ENCODE measurements around the gene IL31.
"Not testable (repeated sequence)": the region's sequence is repeated elsewhere in the genome, so short reads cannot be mapped to it uniquely, and the experiment has no call there.

The IL31 gene

DNA sequence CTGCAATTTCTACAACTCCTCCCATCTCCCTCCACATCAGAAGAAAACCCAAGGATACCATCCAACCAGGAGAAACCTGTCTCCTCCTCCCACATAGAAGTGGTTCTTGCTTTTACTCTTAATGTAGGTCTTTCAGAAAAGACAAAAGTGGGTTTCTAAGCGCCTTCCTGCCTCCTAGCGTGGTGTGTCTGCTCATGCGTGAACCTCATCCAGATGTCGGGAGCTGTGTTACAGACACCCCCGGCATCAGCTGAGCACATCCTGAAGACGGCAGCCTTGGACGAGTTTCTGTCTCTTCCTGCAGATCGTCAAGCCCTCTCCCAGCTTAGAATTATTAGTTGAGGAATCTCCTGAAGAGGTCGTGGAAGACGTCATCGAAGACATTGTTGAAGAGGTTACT lies 18.4 kb upstream of the IL31 start:
- in situ Hi-C loops (cut with MboI; ENCODE audit: low sequenced_read_pairs): no loop called here

DNA sequence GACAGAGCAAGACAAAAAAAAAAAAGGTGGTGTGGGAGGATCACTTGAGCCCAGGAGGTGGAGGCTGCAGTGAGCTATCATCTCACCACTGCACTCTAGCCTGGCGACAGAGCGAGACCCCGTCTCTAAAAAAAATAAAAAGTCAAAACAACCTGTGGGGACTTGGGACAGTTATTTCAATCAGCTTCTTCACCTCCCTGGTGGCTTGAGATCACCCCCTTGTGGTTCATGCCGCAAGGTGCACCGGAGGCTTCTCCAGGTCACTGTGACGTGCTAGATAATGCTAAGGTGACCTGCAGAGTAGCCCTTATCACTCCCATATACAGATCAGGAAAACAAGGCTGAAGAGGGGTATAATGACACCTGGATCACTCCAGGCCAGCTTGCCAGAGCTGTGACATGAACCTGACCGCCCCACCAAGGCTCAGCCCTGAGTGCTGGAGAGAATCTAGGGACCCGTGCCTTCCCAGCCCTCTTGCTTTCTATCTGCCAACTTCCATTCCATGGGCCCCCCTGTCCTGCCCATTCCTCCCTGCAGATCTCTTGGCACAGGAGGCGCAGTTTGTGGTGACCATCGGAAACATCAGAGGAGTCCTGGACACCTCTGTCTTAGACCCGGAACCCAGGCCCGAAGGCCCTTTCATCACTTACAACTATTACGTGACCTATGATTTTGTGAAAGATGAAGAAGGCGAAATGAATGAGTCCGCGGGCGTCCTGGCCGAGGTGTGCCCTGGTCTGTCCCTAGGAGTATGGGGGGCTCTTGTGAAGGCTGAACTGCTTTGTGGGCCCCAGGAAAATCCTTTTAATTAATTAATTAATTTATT lies 17.0 kb upstream of the IL31 start:
- in situ Hi-C loops (cut with MboI; ENCODE audit: low sequenced_read_pairs): no loop called here

DNA sequence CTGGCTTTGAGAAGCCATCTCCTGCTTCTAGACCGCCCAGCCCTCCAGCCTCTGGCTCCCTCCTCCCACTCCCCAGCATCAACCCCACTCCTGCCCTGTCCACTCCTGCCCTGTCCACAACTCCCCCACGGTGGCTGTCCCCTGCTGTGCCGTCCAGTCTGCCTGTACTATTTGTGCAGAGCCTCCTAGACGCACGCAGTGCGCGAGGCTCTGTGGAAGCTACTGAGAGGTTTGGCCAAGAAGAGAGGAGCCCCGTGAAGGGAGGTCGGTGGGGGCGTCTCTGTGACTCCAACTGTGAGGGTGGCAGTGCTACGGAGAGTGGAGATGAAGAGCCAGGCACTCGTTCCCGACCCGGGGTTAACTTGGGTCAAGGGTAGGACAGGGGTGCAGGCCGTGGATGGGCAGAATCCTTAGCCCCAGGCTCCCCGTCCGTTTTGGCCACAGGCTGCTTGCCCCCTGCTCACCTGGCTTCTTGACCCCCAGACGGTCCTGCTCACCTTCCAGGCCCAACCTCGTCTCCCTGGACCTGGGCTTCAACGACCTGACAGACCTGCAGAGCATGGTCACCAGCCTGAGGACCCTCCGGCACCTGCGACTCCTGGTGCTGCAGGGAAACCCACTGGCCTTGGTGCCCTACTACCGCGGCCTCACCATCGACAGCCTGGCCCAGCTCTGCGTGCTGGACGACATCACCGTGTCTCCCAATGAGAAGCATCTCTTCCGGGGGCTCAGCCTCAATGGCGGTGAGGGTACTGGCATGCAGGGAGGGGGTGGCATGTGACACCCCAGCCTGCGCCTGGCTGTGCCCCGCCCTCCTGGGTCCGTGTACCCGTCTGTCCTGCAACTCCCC lies 15.8 kb upstream of the IL31 start:
- in situ Hi-C loops (cut with MboI; ENCODE audit: low sequenced_read_pairs): no loop called here

DNA sequence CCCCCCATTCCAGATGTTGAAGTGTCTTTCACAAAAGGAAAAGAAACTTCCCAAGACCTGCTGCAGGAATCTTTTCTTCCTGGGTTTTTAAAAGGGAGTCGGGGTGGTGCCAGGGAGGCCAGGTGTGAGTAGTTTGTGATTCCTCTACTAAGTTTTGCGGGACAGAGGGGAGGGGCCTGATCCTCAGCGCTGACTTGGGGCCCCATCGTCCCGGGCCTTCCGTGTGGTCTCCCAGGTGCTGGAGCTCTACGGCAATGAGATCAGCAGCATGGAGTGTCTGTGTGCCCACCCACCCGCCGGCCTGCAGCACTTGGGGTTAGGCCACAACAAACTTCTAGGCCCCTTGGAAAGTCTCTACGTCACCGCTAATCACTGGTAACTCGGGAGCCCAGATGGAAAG lies 13.4 kb upstream of the IL31 start:
- in situ Hi-C loops (cut with MboI; ENCODE audit: low sequenced_read_pairs): no loop called here

DNA sequence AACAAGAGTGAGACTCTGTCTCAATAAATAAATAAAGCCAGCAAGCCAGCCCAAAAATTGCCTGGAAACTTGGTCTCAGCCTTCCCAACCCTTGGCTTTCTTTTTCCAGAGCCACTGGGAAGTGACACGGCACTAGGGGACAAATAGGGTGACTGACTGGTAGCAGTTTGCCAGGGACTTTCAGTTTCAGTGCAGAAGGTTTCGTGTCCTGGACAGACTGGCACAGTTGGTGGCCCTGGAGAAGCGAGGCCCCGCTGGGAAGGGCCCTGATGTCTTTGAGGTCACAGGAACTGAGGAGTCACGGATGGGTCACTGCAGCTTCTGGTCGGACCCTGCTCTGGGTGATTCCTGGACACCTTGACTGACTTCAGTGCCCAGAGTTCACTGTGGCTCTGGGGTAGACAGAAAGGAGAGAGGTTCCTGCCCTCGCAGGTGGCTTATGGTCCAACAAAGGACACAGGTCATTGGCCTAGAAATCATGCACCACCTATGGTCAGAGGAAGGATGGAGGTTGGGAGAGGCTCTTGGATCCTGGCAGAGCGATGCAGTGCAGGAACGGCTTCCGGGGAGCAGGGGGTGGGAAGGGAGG lies 11.6 kb upstream of the IL31 start:
- in situ Hi-C loops (cut with MboI; ENCODE audit: low sequenced_read_pairs): no loop called here

DNA sequence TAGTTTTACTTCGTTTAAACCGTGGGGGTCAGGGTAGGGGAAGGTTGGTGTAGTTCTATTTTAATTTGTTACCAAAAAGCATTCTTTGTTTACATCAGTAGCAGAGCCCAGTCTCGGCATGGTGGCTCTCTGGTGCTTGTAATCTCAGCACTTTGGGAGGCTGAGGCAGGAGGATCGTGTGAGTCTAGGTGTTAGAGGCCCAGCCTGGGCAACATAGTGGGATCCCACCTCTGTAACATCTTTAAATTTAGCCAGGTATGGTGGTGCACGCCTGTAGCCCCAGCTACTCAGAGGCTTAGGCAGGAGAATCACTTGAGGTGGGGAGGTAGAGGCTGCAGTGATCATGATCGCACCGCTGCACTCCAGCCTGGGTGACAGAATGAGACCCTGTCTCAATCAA lies 11.1 kb upstream of the IL31 start:
- in situ Hi-C loops (cut with MboI; ENCODE audit: low sequenced_read_pairs): no loop called here

DNA sequence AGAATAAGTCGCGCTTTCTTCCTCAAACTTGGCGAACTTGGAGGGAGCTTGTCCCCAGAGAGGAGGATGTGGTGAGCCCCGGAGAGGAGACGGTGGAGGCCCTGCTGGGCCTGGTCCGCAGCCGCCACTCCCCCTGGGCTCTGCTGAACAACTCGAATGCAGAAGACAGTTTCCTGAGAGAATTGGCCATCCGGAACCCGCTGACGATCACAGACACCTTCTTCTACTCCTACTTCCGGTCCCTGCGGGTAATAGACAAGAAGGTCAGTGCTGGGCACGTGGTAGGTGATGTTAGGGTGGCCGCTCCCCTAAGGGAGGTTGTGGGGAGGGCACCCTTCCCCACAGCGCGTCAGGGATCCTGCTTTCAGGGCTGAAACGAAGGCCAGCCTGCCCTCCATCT lies 10.5 kb upstream of the IL31 start:
- in situ Hi-C loops (cut with MboI; ENCODE audit: low sequenced_read_pairs): no loop called here

DNA sequence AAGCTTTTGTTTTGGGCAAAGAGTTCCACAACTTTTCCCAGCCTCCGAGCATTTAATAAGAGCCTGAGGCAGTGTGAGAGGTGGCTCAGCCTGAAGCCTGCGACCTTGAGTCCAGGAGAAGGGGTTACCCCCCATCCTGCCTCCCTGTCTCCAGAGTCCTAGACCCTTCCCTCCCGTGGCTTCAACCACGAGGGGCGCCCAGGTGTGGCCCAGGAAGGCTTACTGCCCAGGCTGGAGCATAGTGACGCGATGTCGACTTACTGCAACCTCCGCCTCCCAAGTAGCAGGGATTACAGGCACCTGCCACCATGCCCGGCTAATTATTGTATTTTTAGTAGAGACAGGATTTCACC lies 9.5 kb upstream of the IL31 start:
- in situ Hi-C loops (cut with MboI; ENCODE audit: low sequenced_read_pairs): no loop called here

DNA sequence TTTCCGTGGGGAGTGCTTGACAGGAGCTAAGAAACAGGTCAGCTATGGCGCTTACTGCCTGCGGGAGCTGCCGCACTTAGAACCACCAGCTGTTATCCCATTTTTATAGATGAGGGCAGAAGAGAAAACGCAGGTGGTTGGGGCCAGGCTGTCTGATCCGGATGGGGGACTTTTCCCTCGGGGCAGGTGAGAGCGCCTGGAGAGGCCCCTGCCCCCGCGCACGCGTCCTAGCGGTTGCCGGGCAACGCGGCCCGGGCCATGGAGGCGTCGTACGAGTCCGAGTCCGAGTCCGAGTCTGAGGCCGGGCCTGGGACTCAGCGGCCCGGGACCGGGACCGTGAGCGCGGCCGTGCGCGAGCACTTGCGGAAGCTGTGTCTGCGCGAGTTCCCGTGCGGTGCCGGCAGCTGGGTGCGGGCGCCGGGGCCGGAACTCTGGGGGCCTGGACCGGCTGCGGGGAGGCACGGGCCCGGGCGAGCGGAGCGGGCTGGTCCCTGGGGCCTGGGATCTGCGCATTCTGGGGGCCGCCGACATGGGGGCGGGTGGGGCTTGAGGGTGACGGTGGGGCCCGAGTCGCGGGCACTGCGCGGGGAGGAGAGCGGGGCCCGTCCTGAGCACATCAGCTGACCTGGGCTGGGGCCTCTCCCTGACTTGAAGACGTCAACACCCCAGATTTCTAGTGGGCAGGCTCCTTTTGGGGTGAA lies 9.0 kb upstream of the IL31 start, which contains the start of gene LRRC43:
TSS of gene LRRC43 (plus strand) at position 237 of the 701 bp plus-strand sequence. CDS start at position 259, 22 bp downstream.
- in situ Hi-C loops (cut with MboI; ENCODE audit: low sequenced_read_pairs): no loop called here

DNA sequence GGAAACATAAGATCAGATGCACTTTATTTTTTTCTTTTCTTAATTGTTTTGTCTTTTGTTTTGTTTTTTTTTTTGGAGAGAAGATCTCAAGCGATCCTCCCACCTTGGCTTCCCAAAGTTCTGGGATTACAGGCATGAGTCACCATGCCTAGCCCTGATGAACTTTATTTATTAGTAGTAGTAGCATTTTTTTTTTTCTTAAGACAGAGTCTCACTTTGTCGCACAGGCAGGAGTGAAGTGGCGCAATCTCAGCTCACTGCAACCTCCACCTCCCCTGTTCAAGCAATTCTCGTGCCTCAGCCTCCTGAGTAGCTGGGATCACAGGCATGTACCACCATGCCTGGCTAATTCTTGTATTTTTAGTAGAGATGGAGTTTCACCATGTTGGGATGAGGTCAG lies 2.5 kb upstream of the IL31 start:
- in situ Hi-C loops (cut with MboI; ENCODE audit: low sequenced_read_pairs): not testable (repeated sequence)

DNA sequence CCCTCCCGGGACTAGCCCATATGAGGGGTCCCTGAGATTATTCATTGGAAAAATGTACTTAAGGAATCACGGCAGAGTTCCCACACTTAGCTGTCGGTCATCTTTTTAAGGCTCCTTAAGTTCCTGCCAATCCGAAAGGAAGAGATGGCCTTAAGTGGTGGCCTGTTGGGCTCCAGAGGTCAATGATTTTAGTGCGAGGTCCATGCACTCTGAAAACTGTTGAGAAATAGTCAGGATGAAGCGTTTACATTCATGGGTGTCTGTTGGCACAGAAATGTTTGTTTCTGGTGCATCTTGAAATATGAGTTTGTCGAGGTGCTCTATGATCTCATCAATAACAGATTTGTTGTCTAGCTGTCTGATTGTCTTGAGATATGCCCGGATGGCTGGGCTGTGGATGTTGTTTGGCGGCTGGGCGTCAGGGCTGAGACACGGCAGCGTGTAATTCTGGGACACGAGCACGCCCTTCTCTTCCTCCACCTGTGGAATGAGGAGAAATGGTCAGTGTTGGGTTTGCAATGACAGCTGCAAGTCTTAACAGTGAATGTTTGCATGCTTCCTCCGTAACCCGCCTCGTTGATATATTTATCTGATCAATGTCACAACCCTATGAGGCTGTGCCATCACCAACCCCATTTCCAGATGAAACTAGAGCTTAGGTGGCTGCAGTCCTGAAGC lies 1.6 kb downstream of the IL31 start:
- in situ Hi-C loops (cut with MboI; ENCODE audit: low sequenced_read_pairs): no loop called here

DNA sequence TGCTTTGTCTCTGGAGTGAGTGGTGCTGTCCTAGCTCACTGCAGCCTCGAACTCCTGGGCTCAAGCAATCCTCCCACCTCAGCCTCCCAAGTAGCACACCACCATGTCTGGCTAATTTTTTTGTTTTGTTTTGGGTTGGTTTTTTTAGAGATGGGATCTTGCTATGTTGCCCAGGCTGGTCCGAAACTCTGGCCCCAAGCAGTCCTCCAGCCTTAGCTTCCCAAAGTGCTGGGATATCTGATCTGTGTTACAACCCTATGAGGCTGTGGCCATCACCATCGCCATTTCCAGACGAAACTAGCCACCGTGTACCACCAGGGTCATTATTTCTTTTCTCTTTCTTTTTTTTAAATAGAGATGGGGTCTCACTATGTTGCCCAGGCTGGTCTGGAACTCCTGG lies 2.6 kb downstream of the IL31 start:
- in situ Hi-C loops (cut with MboI; ENCODE audit: low sequenced_read_pairs): no loop called here

DNA sequence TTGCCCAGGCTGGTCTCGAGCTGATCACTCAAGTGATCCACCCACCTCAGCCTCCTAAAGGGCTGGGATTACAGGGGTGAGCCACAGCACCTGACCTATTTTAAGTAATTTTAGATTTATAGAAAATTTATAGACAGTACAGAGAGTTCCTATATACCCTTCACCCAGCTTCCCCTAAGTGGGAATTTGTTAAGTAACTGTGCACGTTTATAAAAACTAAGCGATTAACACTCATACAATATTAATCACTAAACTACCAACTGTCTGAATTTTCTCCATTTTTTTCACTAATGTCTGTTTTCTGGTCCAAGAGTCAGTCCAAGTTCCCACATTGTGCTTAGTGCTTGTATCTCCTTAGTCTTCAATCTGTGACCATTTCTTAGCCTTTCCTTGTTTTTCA lies 5.5 kb downstream of the IL31 start:
- in situ Hi-C loops (cut with MboI; ENCODE audit: low sequenced_read_pairs): no loop called here

DNA sequence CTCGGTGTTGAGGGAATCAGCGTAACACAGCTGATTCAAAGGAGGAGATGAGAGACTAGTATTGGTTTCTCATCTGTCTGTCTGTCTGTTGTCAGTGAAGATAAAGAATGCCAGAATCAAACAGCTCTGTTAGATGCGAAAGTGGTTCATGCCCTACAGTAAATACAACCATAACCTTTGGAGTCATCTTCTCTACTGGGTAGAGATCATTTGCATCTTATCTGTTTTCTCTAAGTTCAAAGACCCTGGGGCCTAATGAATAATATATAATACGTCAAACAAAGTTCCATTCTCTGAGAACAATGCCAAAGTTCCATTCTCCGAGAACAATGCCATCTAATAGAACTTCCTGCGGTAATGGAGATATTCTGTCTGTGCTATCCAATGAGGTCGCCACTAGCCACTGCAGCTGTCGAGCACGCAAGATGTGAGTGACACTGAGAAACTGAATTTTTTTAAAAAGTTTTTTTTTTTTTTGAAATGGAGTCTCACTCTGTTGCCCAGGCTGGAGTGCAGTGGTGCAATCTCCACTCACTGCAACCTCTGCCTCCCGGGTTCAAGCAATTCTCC lies 6.6 kb downstream of the IL31 start:
- in situ Hi-C loops (cut with MboI; ENCODE audit: low sequenced_read_pairs): no loop called here

DNA sequence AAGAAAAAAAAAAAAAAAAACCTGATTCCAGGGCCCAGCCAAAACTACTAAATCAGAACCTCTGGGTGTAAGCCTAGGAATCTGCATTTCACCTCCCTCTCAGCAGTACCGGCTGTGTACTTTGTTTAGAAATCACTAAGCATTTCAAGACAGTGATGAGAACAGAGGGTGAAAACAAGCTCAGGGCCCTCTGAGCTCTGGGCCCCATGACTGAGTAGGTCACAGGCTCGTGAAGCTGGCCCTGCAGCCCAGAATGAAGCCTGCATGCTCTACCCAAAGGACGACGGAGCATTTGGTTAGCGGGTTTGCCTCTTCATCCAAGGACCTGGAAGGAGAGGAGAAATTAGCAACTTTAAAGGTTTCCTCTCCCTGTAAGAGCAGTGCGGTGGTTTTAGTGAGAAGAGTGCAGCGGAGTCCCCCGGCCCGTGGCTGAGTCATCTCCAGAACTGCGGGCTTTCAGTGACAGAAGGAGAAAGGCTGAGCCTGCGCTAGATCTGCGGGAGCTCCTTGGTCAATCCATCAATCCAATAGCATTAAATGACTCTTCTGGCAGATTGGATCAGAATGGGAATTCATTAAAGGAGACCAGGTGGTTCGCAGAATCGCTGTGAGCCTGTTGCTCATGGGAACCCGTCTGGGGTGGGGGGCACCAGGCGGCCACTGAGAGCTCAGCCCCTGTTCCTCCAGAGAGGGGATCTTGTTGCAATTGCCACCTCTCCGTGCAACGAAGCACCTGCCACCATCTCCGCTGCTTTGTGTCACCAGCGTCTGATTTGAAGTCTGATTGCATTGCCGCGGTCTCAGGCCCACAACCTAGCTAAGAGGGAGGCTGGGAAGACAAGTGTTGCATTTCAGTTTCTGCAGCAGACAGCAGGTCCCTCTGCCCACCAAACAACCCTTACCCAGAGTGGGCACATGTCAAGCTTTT lies 7.3 kb downstream of the IL31 start:
- in situ Hi-C loops (cut with MboI; ENCODE audit: low sequenced_read_pairs): no loop called here

DNA sequence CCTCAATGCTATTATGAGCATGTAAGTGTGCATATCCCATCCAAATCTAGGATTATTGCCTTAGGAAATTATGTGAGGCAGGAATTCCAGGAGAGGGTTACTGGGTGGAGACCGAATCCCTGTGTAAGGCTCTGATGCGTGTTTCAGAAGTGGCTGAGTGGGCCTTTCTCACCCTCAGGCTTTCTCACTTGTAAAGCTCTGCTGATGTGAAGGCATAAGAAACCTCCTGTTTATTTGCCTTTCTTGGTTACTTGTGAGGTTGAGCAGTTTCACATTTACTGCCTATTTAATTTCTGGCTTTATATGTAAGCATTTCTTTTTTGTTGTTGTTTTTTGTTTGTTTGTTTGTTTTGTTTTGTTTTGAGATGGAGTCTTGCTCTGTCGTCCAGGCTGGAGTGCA lies 11.0 kb downstream of the IL31 start:
- in situ Hi-C loops (cut with MboI; ENCODE audit: low sequenced_read_pairs): no loop called here

DNA sequence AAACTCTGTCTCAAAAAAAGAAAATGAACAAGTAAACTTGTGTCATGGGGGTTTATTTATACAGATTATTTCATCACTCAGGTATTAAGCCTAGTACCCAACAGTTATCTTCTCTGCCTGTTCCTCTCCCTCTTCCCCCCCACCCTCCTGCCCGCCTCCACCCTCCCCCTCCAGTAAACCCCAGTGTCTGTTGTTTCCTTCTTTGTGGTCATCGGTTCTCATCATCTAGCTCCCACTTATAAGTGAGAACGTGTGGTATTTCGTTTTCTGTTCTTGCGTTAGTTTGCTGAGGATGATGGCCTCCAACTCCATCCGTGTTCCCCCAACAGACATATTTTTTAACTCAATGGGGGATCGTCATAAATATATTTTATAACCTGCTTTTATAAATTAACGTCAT lies 12.3 kb downstream of the IL31 start:
- in situ Hi-C loops (cut with MboI; ENCODE audit: low sequenced_read_pairs): no loop called here

DNA sequence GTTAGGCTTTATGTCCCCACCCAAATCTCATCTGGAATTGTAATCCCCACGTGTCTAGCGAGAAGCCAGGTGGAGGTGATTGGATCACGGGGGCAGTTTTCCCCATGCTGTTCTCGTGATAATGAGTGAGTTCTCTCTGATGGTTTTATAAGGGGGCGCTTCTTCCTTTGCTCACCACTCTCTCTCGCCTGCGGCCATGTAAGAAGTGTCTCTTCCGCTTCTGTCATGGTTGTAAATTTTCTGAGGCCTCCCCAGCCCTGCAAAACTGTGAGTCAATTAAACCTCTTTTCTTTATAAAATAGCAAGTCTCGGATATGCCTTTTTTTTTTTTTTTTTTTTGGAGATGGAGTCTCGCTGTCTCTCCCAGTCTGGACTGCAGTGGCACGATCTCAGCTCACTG lies 13.3 kb downstream of the IL31 start:
- in situ Hi-C loops (cut with MboI; ENCODE audit: low sequenced_read_pairs): no loop called here

DNA sequence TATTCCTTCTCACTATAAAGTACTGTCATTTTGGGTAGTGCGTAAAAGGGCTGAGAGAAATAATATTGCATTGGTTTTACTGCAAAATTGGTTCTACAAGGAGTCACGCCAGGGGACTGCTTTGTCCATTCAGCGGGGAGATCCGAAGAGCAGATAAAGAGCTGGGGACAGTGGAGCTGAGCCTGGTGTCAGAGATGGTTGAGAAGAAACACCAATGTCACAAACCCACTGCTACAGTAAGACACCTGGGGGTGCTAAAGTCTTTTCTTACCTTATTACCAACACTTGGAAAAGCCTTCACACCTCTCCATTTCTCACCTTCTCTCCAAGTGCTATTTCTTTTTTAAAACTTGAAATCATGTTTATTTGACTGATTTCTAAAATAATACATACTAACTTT lies 14.1 kb downstream of the IL31 start:
- in situ Hi-C loops (cut with MboI; ENCODE audit: low sequenced_read_pairs): no loop called here
